Neural cell (in vitro differentiated cells): Measurements from ENCODE around the gene DYNLT2. TPM values are rescaled to one million over a fixed set of nuclear protein-coding genes. Genes with fewer than 3 reads are reported as not detected.

ENCODE experiments used
- H2AFZ ChIP-seq: fragments of 200-600, 300-800 bp; sonication (generic), shearing (Covaris generic); 2 replicates; pipeline ENCODE4 v1.6.0; 2014; ENCODE audit warnings: low read depth, mild to moderate bottlenecking, antibody characterized with exemption, low read length, moderate library complexity
- H3F3A ChIP-seq: fragments of 200-600 bp; shearing (Covaris generic); 2 replicates; pipeline ENCODE4 v1.6.1; 2016; ENCODE audit warnings: mild to moderate bottlenecking, moderate library complexity, mixed read lengths, antibody characterized with exemption, low read length; ENCODE audit not compliant: insufficient read depth, poor library complexity, severe bottlenecking
- H3K27ac ChIP-seq: fragments of 200-600, 300-800 bp; sonication (generic), shearing (Covaris generic); 2 replicates; pipeline ENCODE4 v1.5.1; 2014; ENCODE audit warnings: mild to moderate bottlenecking, low read length, moderate library complexity
- H3K27me3 ChIP-seq: fragments of 300-800, 200-600 bp; sonication (generic), shearing (Covaris generic); 2 replicates; pipeline ENCODE4 v1.6.0; 2014; ENCODE audit warnings: mild to moderate bottlenecking, low read depth, low read length, moderate library complexity; ENCODE audit not compliant: insufficient read depth
- H3K36me3 ChIP-seq: fragments of 300-800, 200-600 bp; sonication (generic), shearing (Covaris generic); 2 replicates; pipeline ENCODE4 v1.5.1; 2014; ENCODE audit warnings: mild to moderate bottlenecking, antibody characterized with exemption, low read length, moderate library complexity; ENCODE audit not compliant: insufficient read depth
- H3K4me2 ChIP-seq: fragments of 300-800, 200-600 bp; sonication (generic), shearing (Covaris generic); 2 replicates; pipeline ENCODE4 v1.6.0; 2014; ENCODE audit warnings: mild to moderate bottlenecking, low read length
- H3K4me3 ChIP-seq: fragments of 300-800, 200-600 bp; sonication (generic), shearing (Covaris generic); 2 replicates; pipeline ENCODE4 v1.5.1; 2014; ENCODE audit warnings: mild to moderate bottlenecking, low read length, moderate library complexity
- H3K79me2 ChIP-seq: fragments of 200-600 bp; shearing (Covaris generic); replicated peaks from 2 replicates; pipeline ENCODE4 v1.6.0; 2014; ENCODE audit warnings: mild to moderate bottlenecking, low read length, moderate library complexity; ENCODE audit not compliant: insufficient read depth
- H3K9ac ChIP-seq: fragments of 300-800, 200-600 bp; sonication (generic), shearing (Covaris generic); 2 replicates; pipeline ENCODE4 v1.6.1; 2016; ENCODE audit warnings: mild to moderate bottlenecking, low read length, mixed read lengths
- H3K9me2 ChIP-seq: fragments of 200-600 bp; shearing (Covaris generic); 2 replicates; pipeline ENCODE4 v1.6.1; 2016; ENCODE audit warnings: mild to moderate bottlenecking, low read length, mixed read lengths; ENCODE audit not compliant: insufficient read depth
- H3K9me3 ChIP-seq: fragments of 200-600, 300-800 bp; sonication (generic), shearing (Covaris generic); 2 replicates; pipeline ENCODE4 v1.6.1; 2016; ENCODE audit warnings: mild to moderate bottlenecking, mixed run types, low read length, moderate library complexity, mixed read lengths
- H4K20me1 ChIP-seq: fragments of 200-600 bp; shearing (Covaris generic); 2 replicates; pipeline ENCODE4 v1.6.1; 2016; ENCODE audit warnings: mild to moderate bottlenecking, mixed run types; ENCODE audit not compliant: insufficient read depth
- EP300 ChIP-seq: fragments of 450-650 bp; conservative IDR thresholded peaks from 2 replicates; pipeline ENCODE4 v1.6.1; 2014; ENCODE audit warnings: antibody characterized with exemption, mild to moderate bottlenecking, moderate library complexity; ENCODE audit not compliant: poor library complexity, severe bottlenecking
- EZH2 ChIP-seq: fragments of 200-600, 300-800 bp; shearing (Covaris generic), sonication (generic); IDR thresholded peaks from 2 replicates; pipeline ENCODE4 v1.6.1; 2014; ENCODE audit warnings: antibody characterized with exemption, low read length, borderline replicate concordance, mild to moderate bottlenecking; ENCODE audit not compliant: insufficient read depth, poor library complexity, severe bottlenecking
- MXI1 ChIP-seq: fragments of 450-650 bp; conservative IDR thresholded peaks from 2 replicates; pipeline ENCODE4 v1.6.1; 2014; ENCODE audit warnings: antibody characterized with exemption, mild to moderate bottlenecking; ENCODE audit not compliant: poor library complexity, severe bottlenecking
- POLR2AphosphoS5 ChIP-seq: IDR thresholded peaks from 2 replicates; pipeline ENCODE4 v1.6.1; 2012
- RAD21 ChIP-seq: fragments of 450-650 bp; conservative IDR thresholded peaks from 2 replicates; pipeline ENCODE4 v1.6.1; 2014; ENCODE audit warnings: antibody characterized with exemption, mild to moderate bottlenecking, moderate library complexity
- SMC3 ChIP-seq: fragments of 450-650 bp; conservative IDR thresholded peaks from 2 replicates; pipeline ENCODE4 v1.6.1; 2014; ENCODE audit warnings: antibody characterized with exemption, mild to moderate bottlenecking, moderate library complexity; ENCODE audit not compliant: poor library complexity
- TAF1 ChIP-seq: IDR thresholded peaks from 2 replicates; pipeline ENCODE4 v1.6.1; 2012; ENCODE audit warnings: low read depth
- polyA plus RNA-seq: library from polyadenylated mRNA; depleted of rRNA; stranded (reverse); fragments of >200 nt; gene quantifications from 2 replicates; pipeline ENCODE4 v1.2.3, GENCODE V29; 2014
- TF ChIP-seq, protein P1 (sequence below): IDR thresholded peaks from 2 replicates; pipeline ENCODE4 v1.6.1; 2012; ENCODE audit warnings: borderline replicate concordance
- TF ChIP-seq, protein P2 (sequence below): fragments of 450-650 bp; IDR thresholded peaks from 2 replicates; pipeline ENCODE4 v1.5.1; 2014; ENCODE audit warnings: antibody characterized with exemption, mild to moderate bottlenecking, moderate library complexity; ENCODE audit not compliant: poor library complexity, severe bottlenecking

DYNLT2 gene
- polyA plus RNA-seq, 1 donor from 2014 or later = 2.8 TPM

GRCh38 chr6:169786349-169786748 lies 35.0 kb upstream of the DYNLT2 start:
- H4K20me1 ChIP-seq = no peaks in the 10 kb centered on the region
- no peaks in the 10 kb centered on the region for H3F3A ChIP-seq
- H3K4me2 ChIP-seq = no peak overlapping the region
- no peak overlapping the region for H2AFZ ChIP-seq
- no peaks in the 10 kb centered on the region for H3K27me3 ChIP-seq
- no peak overlapping the region for H3K27ac ChIP-seq
- H3K79me2 ChIP-seq = no peaks in the 10 kb centered on the region
- TF ChIP-seq EZH2 = no peak
- no peak for TF ChIP-seq POLR2AphosphoS5
- TF ChIP-seq RAD21 = no peak
- TF ChIP-seq, protein P1, sequence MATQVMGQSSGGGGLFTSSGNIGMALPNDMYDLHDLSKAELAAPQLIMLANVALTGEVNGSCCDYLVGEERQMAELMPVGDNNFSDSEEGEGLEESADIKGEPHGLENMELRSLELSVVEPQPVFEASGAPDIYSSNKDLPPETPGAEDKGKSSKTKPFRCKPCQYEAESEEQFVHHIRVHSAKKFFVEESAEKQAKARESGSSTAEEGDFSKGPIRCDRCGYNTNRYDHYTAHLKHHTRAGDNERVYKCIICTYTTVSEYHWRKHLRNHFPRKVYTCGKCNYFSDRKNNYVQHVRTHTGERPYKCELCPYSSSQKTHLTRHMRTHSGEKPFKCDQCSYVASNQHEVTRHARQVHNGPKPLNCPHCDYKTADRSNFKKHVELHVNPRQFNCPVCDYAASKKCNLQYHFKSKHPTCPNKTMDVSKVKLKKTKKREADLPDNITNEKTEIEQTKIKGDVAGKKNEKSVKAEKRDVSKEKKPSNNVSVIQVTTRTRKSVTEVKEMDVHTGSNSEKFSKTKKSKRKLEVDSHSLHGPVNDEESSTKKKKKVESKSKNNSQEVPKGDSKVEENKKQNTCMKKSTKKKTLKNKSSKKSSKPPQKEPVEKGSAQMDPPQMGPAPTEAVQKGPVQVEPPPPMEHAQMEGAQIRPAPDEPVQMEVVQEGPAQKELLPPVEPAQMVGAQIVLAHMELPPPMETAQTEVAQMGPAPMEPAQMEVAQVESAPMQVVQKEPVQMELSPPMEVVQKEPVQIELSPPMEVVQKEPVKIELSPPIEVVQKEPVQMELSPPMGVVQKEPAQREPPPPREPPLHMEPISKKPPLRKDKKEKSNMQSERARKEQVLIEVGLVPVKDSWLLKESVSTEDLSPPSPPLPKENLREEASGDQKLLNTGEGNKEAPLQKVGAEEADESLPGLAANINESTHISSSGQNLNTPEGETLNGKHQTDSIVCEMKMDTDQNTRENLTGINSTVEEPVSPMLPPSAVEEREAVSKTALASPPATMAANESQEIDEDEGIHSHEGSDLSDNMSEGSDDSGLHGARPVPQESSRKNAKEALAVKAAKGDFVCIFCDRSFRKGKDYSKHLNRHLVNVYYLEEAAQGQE = no peak
- no peak for TF ChIP-seq EP300
- TF ChIP-seq MXI1 = no peak
- TF ChIP-seq TAF1 = no peak
- TF ChIP-seq, protein P2, sequence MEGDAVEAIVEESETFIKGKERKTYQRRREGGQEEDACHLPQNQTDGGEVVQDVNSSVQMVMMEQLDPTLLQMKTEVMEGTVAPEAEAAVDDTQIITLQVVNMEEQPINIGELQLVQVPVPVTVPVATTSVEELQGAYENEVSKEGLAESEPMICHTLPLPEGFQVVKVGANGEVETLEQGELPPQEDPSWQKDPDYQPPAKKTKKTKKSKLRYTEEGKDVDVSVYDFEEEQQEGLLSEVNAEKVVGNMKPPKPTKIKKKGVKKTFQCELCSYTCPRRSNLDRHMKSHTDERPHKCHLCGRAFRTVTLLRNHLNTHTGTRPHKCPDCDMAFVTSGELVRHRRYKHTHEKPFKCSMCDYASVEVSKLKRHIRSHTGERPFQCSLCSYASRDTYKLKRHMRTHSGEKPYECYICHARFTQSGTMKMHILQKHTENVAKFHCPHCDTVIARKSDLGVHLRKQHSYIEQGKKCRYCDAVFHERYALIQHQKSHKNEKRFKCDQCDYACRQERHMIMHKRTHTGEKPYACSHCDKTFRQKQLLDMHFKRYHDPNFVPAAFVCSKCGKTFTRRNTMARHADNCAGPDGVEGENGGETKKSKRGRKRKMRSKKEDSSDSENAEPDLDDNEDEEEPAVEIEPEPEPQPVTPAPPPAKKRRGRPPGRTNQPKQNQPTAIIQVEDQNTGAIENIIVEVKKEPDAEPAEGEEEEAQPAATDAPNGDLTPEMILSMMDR = no peak
- no peak for TF ChIP-seq SMC3
- no peaks in the 10 kb centered on the region for H3K36me3 ChIP-seq
- no peaks in the 10 kb centered on the region for H3K9me3 ChIP-seq
- no peak overlapping the region for H3K9ac ChIP-seq
- no peak overlapping the region for H3K4me3 ChIP-seq
- H3K9me2 ChIP-seq = no peaks in the 10 kb centered on the region

- H3K79me2 ChIP-seq = no peaks in the 10 kb centered on the region
- no peak overlapping the region for H3K4me3 ChIP-seq
- no peaks in the 10 kb centered on the region for H3K9me2 ChIP-seq
- no peaks in the 10 kb centered on the region for H4K20me1 ChIP-seq
- no peak overlapping the region for H3K27ac ChIP-seq
- no peak overlapping the region for H3K4me2 ChIP-seq
- H3K9me3 ChIP-seq = no peaks in the 10 kb centered on the region
- no peaks in the 10 kb centered on the region for H3F3A ChIP-seq
- H3K9ac ChIP-seq = no peak overlapping the region
- peaks cover 2% of the 10 kb centered on the region for H3K36me3 ChIP-seq
- H3K27me3 ChIP-seq = no peaks in the 10 kb centered on the region
- H2AFZ ChIP-seq = no peak overlapping the region
- TF ChIP-seq RAD21 = no peak
- no peak for TF ChIP-seq MXI1
- TF ChIP-seq TAF1 = no peak
- no peak for TF ChIP-seq EZH2
- no peak for TF ChIP-seq SMC3
- TF ChIP-seq, protein P1 = no peak
Observed at GRCh38 chr6:169785566-169785965, 34.2 kb upstream of the DYNLT2 start.
